ENCODE data around the gene KAT2B.
"Not testable (repeated sequence)": the region's sequence is repeated elsewhere in the genome, so short reads cannot be mapped to it uniquely, and the experiment has no call there.

Gene KAT2B

GRCh38 chr3:20041197-20041780 is 1.0 kb downstream of the KAT2B start:
- peak; percentile 49 for DNase-seq (ENCODE audit: low read depth)

DNA sequence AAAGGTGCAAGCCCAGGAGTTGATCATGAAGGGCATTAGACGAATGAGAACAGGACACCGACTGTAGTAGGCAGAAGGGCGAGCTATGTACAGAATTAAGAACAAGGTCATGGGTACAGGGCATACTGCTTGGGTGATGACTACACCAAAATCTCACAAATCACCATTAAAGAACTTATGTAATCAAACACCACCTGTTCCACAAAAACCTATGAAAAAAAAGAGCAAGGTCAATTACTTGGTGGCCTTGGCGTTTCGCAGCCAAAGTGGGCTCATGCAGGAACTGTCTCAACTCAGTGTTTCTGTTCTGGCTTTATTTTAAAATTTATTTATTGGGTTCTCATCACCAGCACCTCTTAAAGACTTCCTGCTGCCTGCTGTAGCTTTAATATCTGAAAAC is 2.1 kb downstream of the KAT2B start:
- no peak for DNase-seq (ENCODE audit: low read depth)

DNA sequence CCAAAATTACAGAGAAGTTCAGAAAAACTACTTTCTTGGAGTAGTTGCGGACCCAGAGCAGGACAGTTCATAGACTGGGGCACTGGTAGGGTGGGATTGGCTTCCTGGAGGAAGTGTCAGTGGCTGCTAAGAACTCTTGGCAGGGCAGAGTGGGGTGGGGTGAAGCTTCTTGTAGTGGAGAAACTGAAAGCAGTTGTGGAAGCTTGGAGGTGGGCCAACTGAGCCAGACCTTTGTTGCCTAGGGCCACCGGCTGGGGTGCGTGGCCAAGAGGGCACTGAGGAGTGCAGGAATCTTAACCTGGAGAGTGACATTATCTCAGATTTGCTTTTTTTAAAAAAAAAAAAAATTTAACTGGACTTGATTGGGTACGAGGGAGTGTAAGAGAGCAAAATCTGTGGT is 3.1 kb downstream of the KAT2B start:
- peak; percentile 27 for DNase-seq (ENCODE audit: low read depth)

DNA sequence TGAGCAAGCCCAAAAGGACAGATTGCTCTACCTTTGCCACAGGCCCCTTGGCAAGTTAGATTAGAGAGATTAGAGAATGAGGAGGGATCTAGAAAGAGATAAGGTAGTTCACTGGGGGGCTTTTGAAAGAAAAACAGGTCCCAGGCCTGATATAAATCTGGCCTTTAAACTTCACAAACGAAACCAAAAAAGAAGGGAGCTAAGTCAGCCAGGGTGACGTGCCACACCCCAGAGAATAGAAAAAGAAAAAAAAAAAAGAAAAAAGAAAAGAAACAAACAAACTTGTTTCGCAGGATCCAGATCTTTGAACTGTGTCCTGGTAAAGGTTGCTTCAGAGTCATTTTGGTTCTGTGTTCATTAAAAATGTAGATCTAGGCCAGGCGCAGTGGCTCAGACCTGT is 3.6 kb downstream of the KAT2B start:
- DNase-seq (ENCODE audit: low read depth), result no peak

DNA sequence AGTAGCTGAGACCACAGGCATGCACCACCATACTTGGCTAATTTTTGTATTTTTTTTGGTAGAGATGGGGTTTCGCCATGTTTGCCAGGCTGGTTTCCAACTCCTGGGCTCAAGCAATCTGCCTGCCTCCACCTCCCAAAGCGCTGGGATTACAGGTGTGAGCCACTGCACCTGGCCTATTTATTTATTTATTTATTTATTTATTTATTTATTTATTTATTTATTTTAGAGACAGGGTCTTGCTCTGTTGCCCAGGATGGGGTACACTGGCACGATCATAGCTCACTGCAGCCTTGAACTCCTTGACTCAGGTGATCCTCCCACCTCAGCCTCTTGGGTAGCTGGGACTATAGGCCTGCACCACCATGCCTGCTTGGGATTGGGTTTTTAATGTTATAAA is 4.9 kb downstream of the KAT2B start:
- DNase-seq (ENCODE audit: low read depth), result not testable (repeated sequence)

DNA sequence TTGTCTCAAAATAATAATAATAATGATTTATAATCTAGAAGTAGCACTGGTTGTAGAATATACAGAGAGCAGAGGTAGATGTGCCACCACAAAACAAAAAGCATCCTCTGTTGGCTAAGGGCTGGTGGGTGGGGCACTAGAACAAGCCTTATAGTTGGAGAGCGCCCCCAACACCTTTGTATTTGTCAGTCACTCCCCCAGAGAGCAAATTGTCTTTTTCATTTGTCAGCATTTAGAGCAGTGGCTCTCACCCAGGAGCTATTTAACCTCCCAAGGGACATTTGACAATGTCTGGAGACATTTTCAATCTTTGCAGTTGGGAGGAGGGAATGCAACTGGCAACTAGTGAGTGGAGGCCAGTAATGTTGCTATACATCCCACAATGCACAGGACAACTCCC is 6.3 kb downstream of the KAT2B start:
- DNase-seq (ENCODE audit: low read depth), result no peak

DNA sequence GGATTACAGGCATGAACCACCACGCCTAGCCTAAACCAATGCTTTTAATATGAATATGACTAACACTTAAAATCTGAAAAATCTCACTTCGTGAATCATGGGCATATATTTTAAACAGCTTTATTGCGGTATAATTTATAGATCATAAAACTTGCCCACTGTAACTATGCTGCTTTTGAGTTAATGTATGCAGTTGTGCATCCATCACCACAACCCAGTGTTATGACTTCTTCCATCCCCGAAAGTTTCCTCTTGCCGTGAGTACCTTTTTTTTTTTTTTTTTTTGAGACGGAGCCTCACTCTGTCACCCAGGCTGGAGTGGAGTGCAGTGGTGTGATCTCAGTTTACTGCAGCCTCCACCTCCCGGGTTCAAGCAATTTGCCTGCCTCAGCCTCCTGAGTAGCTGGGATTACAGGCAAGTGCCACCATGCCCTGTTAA is 7.1 kb downstream of the KAT2B start:
- no peak for DNase-seq (ENCODE audit: low read depth)

GRCh38 chr3:20047976-20048883 is 8.0 kb downstream of the KAT2B start:
- no peak for DNase-seq (ENCODE audit: low read depth)

DNA sequence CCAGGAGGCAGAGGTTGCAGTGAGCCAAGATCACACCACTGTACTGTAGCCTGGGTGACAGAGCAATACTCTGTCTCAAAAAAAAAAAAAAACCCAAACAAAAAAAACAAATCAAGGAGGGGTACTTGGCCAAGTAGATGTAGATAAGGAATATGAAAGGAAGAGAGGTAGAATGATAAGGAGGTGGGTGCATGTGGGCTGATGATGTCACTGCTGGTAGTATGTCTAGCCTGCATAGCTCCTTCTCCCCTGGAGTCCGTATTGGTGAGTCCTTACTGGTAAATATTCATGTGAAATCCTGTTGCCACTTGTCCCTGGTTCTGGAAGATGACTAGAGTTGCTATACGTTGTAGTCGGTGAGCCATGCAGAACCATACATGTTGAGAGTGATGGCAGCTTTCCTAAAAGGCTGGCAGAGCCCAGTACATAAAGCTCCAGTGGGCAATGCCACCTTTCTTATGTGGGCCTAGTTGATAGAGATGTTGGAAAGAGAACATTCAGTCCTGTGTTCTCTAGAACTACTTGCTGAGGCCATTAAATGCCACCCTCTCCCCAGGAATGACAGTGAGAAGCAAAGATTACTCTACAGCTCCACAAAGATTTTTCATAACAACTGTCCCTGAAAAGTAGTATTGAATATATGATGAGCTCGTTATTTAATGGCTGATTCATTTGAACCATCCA is 11.0 kb downstream of the KAT2B start:
- no peak for DNase-seq (ENCODE audit: low read depth)

DNA sequence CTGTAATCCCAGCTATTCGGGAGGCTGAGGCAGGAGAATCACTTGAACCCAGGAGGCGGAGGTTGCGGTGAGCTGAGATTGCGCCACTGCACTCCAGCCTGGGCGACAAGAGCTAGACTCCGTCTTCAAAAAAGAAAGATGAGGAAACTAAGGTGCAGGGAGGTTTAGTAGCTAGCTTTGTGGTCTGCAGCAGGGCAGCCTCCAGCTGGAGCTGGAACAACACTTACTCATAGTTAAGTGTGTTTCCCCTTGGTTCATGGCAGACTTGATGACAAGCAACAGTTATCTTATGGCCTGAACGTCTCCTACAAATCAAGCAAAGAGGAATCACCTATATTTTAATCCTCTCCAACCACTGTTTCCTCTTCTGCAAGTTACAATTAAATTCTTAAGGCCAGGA is 12.6 kb downstream of the KAT2B start:
- no peak for DNase-seq (ENCODE audit: low read depth)

- DNase-seq (ENCODE audit: low read depth), result peak; percentile 47
These were observed 14.3 kb downstream of the KAT2B start for GRCh38 chr3:20054549-20054987.

GRCh38 chr3:20055020-20055775 is 15.0 kb downstream of the KAT2B start:
- DNase-seq (ENCODE audit: low read depth), result no peak

GRCh38 chr3:20055842-20056241 is 15.6 kb downstream of the KAT2B start:
- no peak for DNase-seq (ENCODE audit: low read depth)

- no peak for DNase-seq (ENCODE audit: low read depth)
These were observed 16.7 kb downstream of the KAT2B start for GRCh38 chr3:20056725-20057611.

- DNase-seq (ENCODE audit: low read depth), result no peak
These were observed 17.4 kb downstream of the KAT2B start for GRCh38 chr3:20057612-20058180.

DNA sequence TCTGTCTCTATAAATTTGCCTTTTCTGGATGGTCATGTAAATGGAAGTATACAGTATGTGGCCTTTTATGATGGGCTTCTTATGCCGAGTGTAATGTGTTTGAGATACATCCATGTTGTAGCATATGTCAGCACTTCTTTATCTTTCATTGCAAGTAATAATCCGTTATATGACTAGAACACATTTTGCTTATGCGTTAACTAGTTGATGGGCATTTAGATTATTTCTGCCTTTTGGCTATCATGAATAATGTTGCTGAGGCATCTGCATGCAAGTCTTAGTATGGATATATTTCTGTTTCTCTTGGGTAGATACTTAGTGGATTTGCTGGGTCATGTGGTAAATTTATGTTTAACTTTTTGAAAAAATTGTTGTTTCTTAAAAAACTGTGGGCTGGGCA is 19.7 kb downstream of the KAT2B start:
- DNase-seq (ENCODE audit: low read depth), result no peak

- no peak for DNase-seq (ENCODE audit: low read depth)
These were observed 20.9 kb downstream of the KAT2B start for GRCh38 chr3:20060974-20061685.

DNA sequence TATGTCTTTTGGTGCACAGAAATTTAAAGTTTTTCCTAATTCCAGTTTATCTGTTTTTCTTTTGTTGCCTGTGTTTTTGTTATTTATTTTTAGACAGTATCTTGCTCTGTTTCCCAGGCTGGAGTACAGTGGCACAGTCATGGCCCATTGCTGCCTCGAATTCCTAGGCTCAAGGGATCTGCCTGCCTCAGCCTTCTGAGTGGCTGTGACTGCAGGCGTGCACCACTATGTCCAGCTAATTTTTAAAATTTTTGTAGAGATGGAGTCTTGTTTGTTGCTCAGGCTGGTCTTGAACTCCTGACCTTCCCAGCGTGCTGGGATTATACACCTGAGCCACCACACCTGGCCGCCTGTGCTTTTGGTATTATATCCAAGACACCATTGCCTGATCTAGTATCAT is 22.8 kb downstream of the KAT2B start:
- no peak for DNase-seq (ENCODE audit: low read depth)

GRCh38 chr3:20064387-20064786 is 24.1 kb downstream of the KAT2B start:
- no peak for DNase-seq (ENCODE audit: low read depth)

All from activated T-helper 1 cell treated with Interleukin-2 at 50 U/mL for 16 hours (primary cell).